CD8-positive, alpha-beta memory T cell (primary cell): ENCODE measurements around the gene ACOX2. TPM values are rescaled to one million over a fixed set of nuclear protein-coding genes. Genes with fewer than 3 reads are reported as not detected.
A peak's percentile ranks its signal among the peaks of the same experiment; 100 is the strongest.
"Not testable (repeated sequence)": the region's sequence is repeated elsewhere in the genome, so short reads cannot be mapped to it uniquely, and the experiment has no call there.

Experiments
- CTCF ChIA-PET: fragments of 350-600 bp; sonication (Branson Sonifier 250); formaldehyde crosslinking; loops from one replicate; lab custom pipeline; 2021; ENCODE audit warnings: antibody characterized with exemption; lab: Charles Lee
- POLR2A ChIA-PET: fragments of 350-600 bp; sonication (Branson Sonifier 250); formaldehyde crosslinking; loops from one replicate; lab custom pipeline; 2021; ENCODE audit warnings: antibody characterized with exemption; lab: Charles Lee
- DNase-seq, 5 donors: peaks; one replicate each; pipeline versions ENCODE4 v3.0.0 to v3.0.0-alpha.2; 2020 to 2022; ENCODE audit warnings: mixed read lengths in 1 of 5
- H3K27ac ChIP-seq: one replicate; pipeline ENCODE4 v1.7.0; 2013; ENCODE audit warnings: low read depth, mild to moderate bottlenecking, low read length, moderate library complexity
- H3K27me3 ChIP-seq: 2 replicates; pipeline ENCODE4 v1.7.0; 2013; ENCODE audit warnings: low read length, mild to moderate bottlenecking; ENCODE audit not compliant: insufficient read depth, poor library complexity, severe bottlenecking
- H3K36me3 ChIP-seq: 2 replicates; pipeline ENCODE4 v1.7.0; 2013; ENCODE audit warnings: mild to moderate bottlenecking, low read length, moderate library complexity; ENCODE audit not compliant: insufficient read depth
- H3K4me1 ChIP-seq: 2 replicates; pipeline ENCODE4 v1.7.0; 2013; ENCODE audit warnings: mild to moderate bottlenecking, low read length, moderate library complexity; ENCODE audit not compliant: insufficient read depth
- H3K4me3 ChIP-seq: 2 replicates; pipeline ENCODE4 v1.7.0; 2013; ENCODE audit warnings: mild to moderate bottlenecking, low read length
- H3K9me3 ChIP-seq: 2 replicates; pipeline ENCODE4 v1.7.0; 2013; ENCODE audit warnings: mild to moderate bottlenecking, low read length
- H3K27ac Mint-ChIP-seq, 8 donors: one replicate each; pipeline ENCODE4 v1.8.0; 2020 to 2021; ENCODE audit warnings: mixed read lengths in 8 of 8, mild to moderate bottlenecking in 6 of 8, inconsistent platforms in 3 of 8, moderate library complexity in 3 of 8
- H3K27me3 Mint-ChIP-seq, 2 donors: one replicate each; pipeline ENCODE4 v1.8.0; 2020 to 2021; ENCODE audit warnings: mixed read lengths in 2 of 2, mild to moderate bottlenecking in 1 of 2, moderate library complexity in 1 of 2
- H3K36me3 Mint-ChIP-seq, 3 donors: one replicate each; pipeline ENCODE4 v1.8.0; 2020 to 2021; ENCODE audit warnings: mixed read lengths in 3 of 3, inconsistent platforms in 1 of 3, mild to moderate bottlenecking in 1 of 3
- H3K4me1 Mint-ChIP-seq, 3 donors: one replicate each; pipeline ENCODE4 v1.8.0; 2020 to 2021; ENCODE audit warnings: mixed read lengths in 3 of 3, inconsistent platforms in 1 of 3, mild to moderate bottlenecking in 1 of 3
- H3K4me3 Mint-ChIP-seq, 7 donors: one replicate each; pipeline ENCODE4 v1.8.0; 2020 to 2021; ENCODE audit warnings: mixed read lengths in 7 of 7, mild to moderate bottlenecking in 6 of 7, moderate library complexity in 4 of 7, inconsistent platforms in 2 of 7
- H3K9me3 Mint-ChIP-seq, 5 donors: one replicate each; pipeline ENCODE4 v1.8.0; 2020 to 2022; ENCODE audit warnings: mixed read lengths in 5 of 5, mild to moderate bottlenecking in 3 of 5, moderate library complexity in 2 of 5, inconsistent platforms in 1 of 5
- polyA plus RNA-seq: library from polyadenylated mRNA; unstranded; fragments of 300-500 nt; fragmentation: Illumina TruSeq; gene quantifications from one replicate; pipeline ENCODE4 v1.2.3, GENCODE V29; 2021
- total RNA-seq, 2 experiments: library from RNA; stranded (reverse); gene quantifications; one replicate each; pipeline ENCODE4 v1.2.3, GENCODE V29; 2021

The ACOX2 gene
- total and polyA plus RNA-seq, 3 experiments from 2014 or later: not detected

DNA sequence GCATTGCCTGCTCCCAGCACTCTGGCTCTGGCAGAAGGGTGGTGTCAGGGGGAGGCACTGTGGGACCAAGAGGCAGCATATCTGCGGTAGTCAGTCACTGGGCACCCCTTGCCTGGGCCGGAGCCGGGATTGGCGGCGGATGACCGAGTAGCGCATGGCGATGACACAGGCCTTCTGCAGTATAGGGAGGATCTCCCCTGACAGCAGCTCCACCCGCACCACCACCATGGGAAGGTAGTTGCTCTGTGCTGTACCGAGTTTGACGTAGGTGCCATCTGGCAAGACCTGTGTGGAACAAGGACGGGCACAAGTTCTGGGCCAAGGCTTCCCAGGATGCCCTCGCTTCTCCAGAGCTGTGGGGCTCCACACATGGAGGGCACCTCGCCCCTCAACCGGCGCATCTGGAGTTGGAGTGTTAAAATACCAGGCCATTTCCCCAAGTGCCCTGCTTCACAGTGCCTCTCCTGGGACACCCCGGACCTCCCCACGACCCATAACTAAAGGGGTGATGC lies 6.6 kb downstream of the ACOX2 start:
- H3K4me1 Mint-ChIP-seq: peaks cover 6 to 8% (median 8%) of the 10 kb centered on the region in 3 donors
- no peak overlapping the region for H3K4me3 Mint-ChIP-seq
- CTCF ChIA-PET: no interaction called here
- H3K27ac Mint-ChIP-seq: no peak overlapping the region
- no peaks in the 10 kb centered on the region for H3K27me3 ChIP-seq
- H3K27ac ChIP-seq: no peak overlapping the region
- H3K9me3 Mint-ChIP-seq: no peaks in the 10 kb centered on the region
- POLR2A ChIA-PET: interaction anchor here (1.2 kb wide), 1 partner anchor 67 kb away, joined by 4 read pairs; no protein-coding TSS in a partner anchor
- H3K4me1 ChIP-seq: peaks cover 7% of the 10 kb centered on the region
- H3K9me3 ChIP-seq: no peaks in the 10 kb centered on the region
- no peak for DNase-seq
- no peaks in the 10 kb centered on the region for H3K36me3 ChIP-seq
- no peaks in the 10 kb centered on the region for H3K36me3 Mint-ChIP-seq
- no peak overlapping the region for H3K4me3 ChIP-seq
- no peaks in the 10 kb centered on the region for H3K27me3 Mint-ChIP-seq

GRCh38 chr3:58529516-58530353 lies 7.3 kb downstream of the ACOX2 start:
- H3K27ac ChIP-seq: no peak overlapping the region
- H3K27me3 ChIP-seq: no peaks in the 10 kb centered on the region
- H3K36me3 ChIP-seq: no peaks in the 10 kb centered on the region
- H3K4me1 ChIP-seq: peaks cover 7% of the 10 kb centered on the region
- ChIA-PET CTCF (interaction anchor here (0.7 to 1.2 kb wide), 2 partner anchors 10 to 97 kb away, joined by 3 read pairs; no protein-coding TSS in a partner anchor), POLR2A (no interaction called here)
- no peaks in the 10 kb centered on the region for H3K9me3 Mint-ChIP-seq
- H3K27ac Mint-ChIP-seq: no peak overlapping the region
- DNase-seq: no peak
- no peaks in the 10 kb centered on the region for H3K27me3 Mint-ChIP-seq
- H3K36me3 Mint-ChIP-seq: no peaks in the 10 kb centered on the region
- no peak overlapping the region for H3K4me3 Mint-ChIP-seq
- H3K4me3 ChIP-seq: no peak overlapping the region
- H3K4me1 Mint-ChIP-seq: peaks cover 6 to 8% (median 8%) of the 10 kb centered on the region in 3 donors
- H3K9me3 ChIP-seq: no peaks in the 10 kb centered on the region

DNA sequence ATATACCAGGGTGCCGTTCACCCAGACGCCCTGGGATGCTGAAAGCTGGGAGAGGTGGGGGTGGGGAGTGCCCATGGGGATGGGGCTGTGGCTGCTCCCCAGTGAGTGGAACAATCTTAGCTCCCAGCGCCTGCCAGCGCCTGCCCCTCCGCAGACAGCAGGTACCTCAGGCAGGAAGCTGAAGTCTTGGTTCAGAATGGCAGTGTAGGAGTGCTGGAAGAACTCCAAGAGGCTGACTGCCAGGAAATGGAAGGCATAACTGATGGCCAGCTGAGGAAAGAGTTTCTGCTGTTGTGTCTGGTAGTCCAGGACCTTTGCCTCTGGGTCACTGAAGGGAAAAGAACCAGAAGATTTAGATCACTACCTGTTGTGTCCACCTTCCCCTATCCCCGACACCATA lies 8.4 kb downstream of the ACOX2 start:
- Mint-ChIP-seq H3K27ac (no peak overlapping the region), H3K27me3 (no peaks in the 10 kb centered on the region), H3K36me3 (no peaks in the 10 kb centered on the region), H3K4me3 (no peak overlapping the region), H3K4me1 (peaks cover 6 to 8% (median 8%) of the 10 kb centered on the region in 3 donors), H3K9me3 (no peaks in the 10 kb centered on the region)
- no peak overlapping the region for H3K4me3 ChIP-seq
- H3K27ac ChIP-seq: no peak overlapping the region
- H3K9me3 ChIP-seq: no peaks in the 10 kb centered on the region
- DNase-seq: no peak
- H3K36me3 ChIP-seq: no peaks in the 10 kb centered on the region
- ChIA-PET POLR2A (no interaction called here), CTCF (interaction anchor here (0.9 to 1.2 kb wide), 2 partner anchors 9 to 222 kb away, joined by 3 read pairs; no protein-coding TSS in a partner anchor)
- H3K27me3 ChIP-seq: no peaks in the 10 kb centered on the region
- peaks cover 7% of the 10 kb centered on the region for H3K4me1 ChIP-seq

DNA sequence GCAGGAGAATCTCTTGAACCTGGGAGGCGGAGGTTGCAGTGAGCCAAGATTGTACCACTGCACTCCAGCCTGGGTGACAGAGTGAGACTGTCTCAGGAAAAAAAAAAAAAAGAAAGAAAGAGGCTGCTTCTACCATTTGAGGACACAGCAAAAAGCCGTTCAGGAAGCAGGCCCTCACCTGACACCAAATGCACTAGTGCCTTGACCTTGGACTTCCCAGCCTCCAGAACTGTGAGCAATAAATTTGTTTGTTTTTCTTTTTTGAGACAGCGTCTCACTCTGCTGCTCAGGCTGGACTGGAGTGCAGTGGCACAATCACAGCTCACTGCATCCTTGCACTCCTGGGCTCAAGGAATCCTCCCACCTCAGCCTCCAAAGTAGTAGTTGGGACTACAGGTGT lies 9.6 kb downstream of the ACOX2 start:
- H3K27ac Mint-ChIP-seq, H3K27me3 ChIP-seq, H3K4me1 ChIP-seq, DNase-seq, H3K27ac ChIP-seq, H3K9me3 Mint-ChIP-seq, H3K4me1 Mint-ChIP-seq, H3K36me3 ChIP-seq, H3K27me3 Mint-ChIP-seq, H3K4me3 ChIP-seq, POLR2A ChIA-PET, H3K9me3 ChIP-seq, H3K36me3 Mint-ChIP-seq: not testable (repeated sequence)
- CTCF ChIA-PET: interaction anchor here (1.0 kb wide), 1 partner anchor 195 kb away, joined by 3 read pairs; no protein-coding TSS in a partner anchor
- H3K4me3 Mint-ChIP-seq: peak overlapping the region in 1 of 7 donors; percentile 5

DNA sequence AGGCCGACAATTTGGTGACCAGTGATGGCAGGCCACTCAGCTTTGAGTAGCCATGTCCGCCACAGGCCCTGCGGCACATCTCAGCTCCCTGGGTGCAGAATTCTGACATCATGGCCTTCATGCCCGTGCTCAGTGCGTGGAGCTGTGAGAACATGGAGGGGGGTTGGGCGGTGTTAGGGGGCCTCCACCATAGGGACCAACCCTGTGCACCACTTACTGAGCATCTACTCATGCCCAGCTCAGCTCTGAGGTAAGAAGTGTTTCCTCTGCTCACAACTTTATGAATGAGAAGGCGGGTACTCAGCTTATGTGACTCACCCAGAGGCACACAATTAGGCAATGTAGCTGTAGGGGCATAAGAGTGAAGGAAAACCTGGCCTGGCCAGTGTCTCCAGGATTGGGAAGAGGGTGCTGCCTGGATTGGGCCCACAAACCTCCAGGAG lies 10.5 kb downstream of the ACOX2 start:
- Histone ChIP-seq H3K9me3 (no peaks in the 10 kb centered on the region), H3K36me3 (no peaks in the 10 kb centered on the region), H3K27ac (no peak overlapping the region), H3K4me1 (no peaks in the 10 kb centered on the region), H3K27me3 (no peaks in the 10 kb centered on the region), H3K4me3 (no peak overlapping the region)
- no peaks in the 10 kb centered on the region for H3K36me3 Mint-ChIP-seq
- no peak for DNase-seq
- POLR2A ChIA-PET: no interaction called here
- H3K27me3 Mint-ChIP-seq: no peaks in the 10 kb centered on the region
- H3K4me3 Mint-ChIP-seq: no peak overlapping the region
- H3K4me1 Mint-ChIP-seq: no peaks in the 10 kb centered on the region
- H3K9me3 Mint-ChIP-seq: no peaks in the 10 kb centered on the region
- CTCF ChIA-PET: interaction anchor here (1.0 to 1.3 kb wide), 3 partner anchors 11 to 194 kb away, joined by 3 read pairs; no protein-coding TSS in a partner anchor
- no peak overlapping the region for H3K27ac Mint-ChIP-seq

DNA sequence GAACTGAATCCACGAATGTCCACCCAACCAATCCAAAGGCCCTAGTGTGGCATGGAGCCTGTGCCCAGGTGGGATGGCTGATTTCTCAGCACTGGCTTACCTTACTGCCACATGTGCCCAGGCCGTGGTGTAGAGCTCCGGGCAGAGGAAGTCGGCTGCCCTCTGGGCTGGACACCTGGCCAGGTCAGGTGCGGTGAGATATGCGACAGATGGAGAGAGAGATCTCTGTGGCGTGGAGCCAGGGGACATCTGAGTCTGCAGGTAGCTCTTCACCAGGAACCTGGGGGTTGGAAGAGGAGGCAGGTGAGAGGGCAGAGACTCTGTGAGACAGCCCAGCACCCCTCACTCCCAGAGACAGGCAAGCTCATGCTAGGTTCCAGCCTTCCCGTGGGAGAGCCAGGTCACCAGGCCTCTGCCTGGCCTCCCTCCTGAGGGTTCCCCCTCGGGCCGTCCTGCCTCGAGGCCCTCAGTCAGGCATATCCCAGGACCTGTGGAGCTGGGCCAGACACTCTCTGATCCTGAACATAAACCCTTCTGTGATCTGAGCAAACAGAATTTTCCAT lies 12.6 kb downstream of the ACOX2 start:
- Mint-ChIP-seq H3K4me1 (no peaks in the 10 kb centered on the region), H3K4me3 (no peak overlapping the region), H3K27me3 (no peaks in the 10 kb centered on the region), H3K36me3 (no peaks in the 10 kb centered on the region), H3K9me3 (no peaks in the 10 kb centered on the region), H3K27ac (no peak overlapping the region)
- no peak for DNase-seq
- Histone ChIP-seq H3K4me1 (no peaks in the 10 kb centered on the region), H3K27ac (no peak overlapping the region), H3K27me3 (no peaks in the 10 kb centered on the region), H3K4me3 (no peak overlapping the region), H3K9me3 (no peaks in the 10 kb centered on the region), H3K36me3 (no peaks in the 10 kb centered on the region)
- POLR2A ChIA-PET: no interaction called here
- CTCF ChIA-PET: interaction anchor here (1.1 kb wide), 1 partner anchor 218 kb away, joined by 3 read pairs; the partner anchor contains the start of genes HTD2 and RPP14

DNA sequence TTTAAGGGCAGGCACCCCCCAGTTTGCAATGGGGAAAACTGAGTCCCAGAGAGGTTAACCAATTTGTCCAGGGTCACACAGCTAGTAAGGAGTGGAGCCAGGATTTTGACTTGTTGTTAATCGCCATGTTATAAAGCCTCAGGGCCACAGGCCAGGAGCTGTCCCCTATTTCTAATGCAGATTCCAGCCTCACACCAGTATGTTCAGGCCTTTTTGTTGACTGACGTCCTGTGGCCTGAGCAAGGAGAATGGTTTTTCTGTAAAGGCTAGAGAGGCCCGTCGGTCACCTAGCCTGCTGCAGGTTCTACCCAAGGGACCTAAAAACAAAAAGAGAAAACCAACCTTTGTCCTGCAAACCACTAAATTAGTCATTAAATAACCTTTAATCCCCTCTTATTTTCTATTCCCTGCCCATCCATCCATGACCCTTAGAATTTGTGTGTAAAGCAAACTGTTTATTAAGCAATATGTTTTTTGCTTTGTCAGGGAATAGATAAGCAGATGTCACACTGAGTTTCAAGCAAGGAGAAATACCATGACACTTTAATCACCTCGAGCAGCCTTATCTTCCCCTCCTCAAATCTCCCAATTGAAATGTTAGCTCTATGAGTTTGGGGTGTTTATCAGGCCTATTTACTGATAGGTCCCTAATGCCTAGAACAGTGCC lies 14.1 kb downstream of the ACOX2 start:
- Histone ChIP-seq H3K27me3 (no peaks in the 10 kb centered on the region), H3K4me3 (no peak overlapping the region), H3K9me3 (no peaks in the 10 kb centered on the region), H3K27ac (no peak overlapping the region), H3K36me3 (no peaks in the 10 kb centered on the region), H3K4me1 (no peaks in the 10 kb centered on the region)
- POLR2A ChIA-PET: no interaction called here
- peaks cover 0 to 2% (median 0%) of the 10 kb centered on the region in 3 donors for H3K36me3 Mint-ChIP-seq
- no peaks in the 10 kb centered on the region for H3K4me1 Mint-ChIP-seq
- no peaks in the 10 kb centered on the region for H3K27me3 Mint-ChIP-seq
- no peak for DNase-seq
- H3K9me3 Mint-ChIP-seq: no peaks in the 10 kb centered on the region
- H3K4me3 Mint-ChIP-seq: no peak overlapping the region
- CTCF ChIA-PET: interaction anchor here (1.0 kb wide), 1 partner anchor 9 kb away, joined by 3 read pairs; no protein-coding TSS in a partner anchor
- no peak overlapping the region for H3K27ac Mint-ChIP-seq
